ENCODE measurements around the gene TBCD.

The TBCD gene

GRCh38 chr17:82923366-82924113 is 171.7 kb downstream of the TBCD start:
- DNase-seq (ENCODE audit: low read depth, low spot score), result no peak

- DNase-seq (ENCODE audit: low read depth, low spot score), result no peak
These were observed 172.3 kb downstream of the TBCD start for GRCh38 chr17:82924214-82924613.

GRCh38 chr17:82924812-82925211 is 172.9 kb downstream of the TBCD start:
- DNase-seq (ENCODE audit: low read depth, low spot score), result no peak

- no peak for DNase-seq (ENCODE audit: low read depth, low spot score)
These were observed 173.5 kb downstream of the TBCD start for GRCh38 chr17:82925336-82925735.

GRCh38 chr17:82926081-82926480 is 174.2 kb downstream of the TBCD start:
- no peak for DNase-seq (ENCODE audit: low read depth, low spot score)

GRCh38 chr17:82926716-82927115 is 174.9 kb downstream of the TBCD start:
- no peak for DNase-seq (ENCODE audit: low read depth, low spot score)

GRCh38 chr17:82927311-82927660 is 175.4 kb downstream of the TBCD start:
- no peak for DNase-seq (ENCODE audit: low read depth, low spot score)

GRCh38 chr17:82927661-82928601 is 176.1 kb downstream of the TBCD start:
- no peak for DNase-seq (ENCODE audit: low read depth, low spot score)

GRCh38 chr17:82929011-82929622 is 177.3 kb downstream of the TBCD start:
- DNase-seq (ENCODE audit: low read depth, low spot score), result no peak

- no peak for DNase-seq (ENCODE audit: low read depth, low spot score)
These were observed 177.8 kb downstream of the TBCD start for GRCh38 chr17:82929676-82930042.

GRCh38 chr17:82930043-82930923 is 178.4 kb downstream of the TBCD start:
- DNase-seq (ENCODE audit: low read depth, low spot score), result no peak

GRCh38 chr17:82930924-82931698 is 179.2 kb downstream of the TBCD start:
- DNase-seq (ENCODE audit: low read depth, low spot score), result no peak

- peak; percentile 40 for DNase-seq (ENCODE audit: low read depth, low spot score)
These were observed 180.0 kb downstream of the TBCD start for GRCh38 chr17:82931699-82932517.

- peak; percentile 68 for DNase-seq (ENCODE audit: low read depth, low spot score)
These were observed 180.8 kb downstream of the TBCD start for GRCh38 chr17:82932518-82933310.

- DNase-seq (ENCODE audit: low read depth, low spot score), result no peak
These were observed 182.0 kb downstream of the TBCD start for GRCh38 chr17:82933911-82934310.

GRCh38 chr17:82935966-82936767 is 184.3 kb downstream of the TBCD start:
- no peak for DNase-seq (ENCODE audit: low read depth, low spot score)

GRCh38 chr17:82936768-82937171 is 184.9 kb downstream of the TBCD start:
- no peak for DNase-seq (ENCODE audit: low read depth, low spot score)

Data from brain pericyte (primary cell).